HEK293T (cell line): ENCODE measurements around the gene DIAPH1.

ENCODE experiments used
- ARNT ChIP-seq: fragments of 450-650 bp; IDR thresholded peaks from 2 replicates; pipeline ENCODE4 v1.6.1; 2017; ENCODE audit warnings: mild to moderate bottlenecking
- BHLHE40 ChIP-seq: fragments of 450-650 bp; IDR thresholded peaks from 2 replicates; pipeline ENCODE4 v1.6.1; 2016; ENCODE audit warnings: mild to moderate bottlenecking, moderate library complexity, borderline replicate concordance
- ELF4 ChIP-seq: fragments of 450-650 bp; IDR thresholded peaks from 2 replicates; pipeline ENCODE4 v1.6.1; 2017; ENCODE audit warnings: antibody characterized with exemption
- FOXA1 ChIP-seq: fragments of 450-650 bp; IDR thresholded peaks from 2 replicates; pipeline ENCODE4 v1.6.1; 2016; ENCODE audit warnings: mild to moderate bottlenecking
- PKNOX1 ChIP-seq: fragments of 450-650 bp; IDR thresholded peaks from 2 replicates; pipeline ENCODE4 v1.6.1; 2016
- SUZ12 ChIP-seq: fragments of 450-650 bp; IDR thresholded peaks from 2 replicates; pipeline ENCODE4 v1.6.1; 2016; ENCODE audit warnings: mild to moderate bottlenecking

DNA sequence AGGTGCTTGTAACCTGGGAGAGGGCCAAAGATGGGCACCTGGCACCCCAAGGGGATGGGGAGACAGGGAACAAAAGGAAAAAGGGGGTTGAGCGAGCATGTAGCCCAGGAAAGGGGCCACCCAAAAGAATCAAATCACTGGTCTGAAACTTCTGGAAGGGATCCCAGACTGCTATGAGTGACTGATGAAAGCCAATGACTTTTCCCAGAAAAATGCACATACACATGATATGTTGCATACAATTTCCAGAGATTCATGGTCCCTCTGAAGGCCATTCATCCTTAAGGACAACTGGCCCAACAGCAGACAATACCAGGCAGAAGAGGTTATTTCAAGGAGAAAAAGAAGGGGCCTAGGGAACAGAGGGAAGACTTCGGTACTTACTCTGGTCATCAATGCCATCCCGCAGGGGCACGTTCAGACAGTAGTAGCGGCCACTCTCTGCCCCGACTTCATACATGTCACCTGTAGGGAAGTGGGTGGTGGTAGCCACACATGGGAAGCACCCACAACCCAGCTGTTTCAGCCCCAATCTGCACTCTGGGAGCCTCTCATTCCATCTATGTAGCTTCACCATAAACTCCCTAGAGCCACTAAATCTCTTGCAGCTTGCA is 9.5 kb upstream of the DIAPH1 start:
- TF ChIP-seq ARNT: no peak
- no peak for TF ChIP-seq ELF4
- TF ChIP-seq FOXA1: no peak
- TF ChIP-seq PKNOX1: no peak
- TF ChIP-seq BHLHE40: no peak
- TF ChIP-seq SUZ12: no peak
